LNCaP clone FGC (cell line): ENCODE data around the gene FBXL3.
A peak's percentile ranks its signal among the peaks of the same experiment; 100 is the strongest.
"Not testable (repeated sequence)": the region's sequence is repeated elsewhere in the genome, so short reads cannot be mapped to it uniquely, and the experiment has no call there.

Experiments
- DNase-seq: peaks from one replicate; pipeline ENCODE4 v3.0.0-alpha.2; 2011; ENCODE audit warnings: low read depth
- H3K4me3 ChIP-seq: 2 replicates; pipeline ENCODE4 v1.5.1; 2011; ENCODE audit warnings: mild to moderate bottlenecking, low read depth, low read length, control low read depth
- CTCF ChIP-seq: IDR thresholded peaks from 2 replicates; pipeline ENCODE4 v1.5.1; 2012; ENCODE audit warnings: mild to moderate bottlenecking; ENCODE audit not compliant: control insufficient read depth, insufficient read depth; ENCODE audit errors: extremely low read depth

Gene FBXL3

GRCh38 chr13:77016888-77017623 is 9.9 kb downstream of the FBXL3 start:
- TF ChIP-seq CTCF = 0 out of 2 replicates have a peak, but pooled peaks have one; percentile 2
- no peak for DNase-seq

GRCh38 chr13:77016251-77016812 is 10.6 kb downstream of the FBXL3 start:
- no peak overlapping the region for H3K4me3 ChIP-seq
- no peak for DNase-seq
- TF ChIP-seq CTCF = no peak

More at GRCh38 chr13:77016888-77017623, 9.9 kb downstream of the FBXL3 start:
- no peak overlapping the region for H3K4me3 ChIP-seq

GRCh38 chr13:77014906-77015685 is 11.9 kb downstream of the FBXL3 start:
- no peak for TF ChIP-seq CTCF
- H3K4me3 ChIP-seq = no peak overlapping the region
- DNase-seq = no peak

GRCh38 chr13:77013853-77014542 is 13.0 kb downstream of the FBXL3 start:
- H3K4me3 ChIP-seq = no peak overlapping the region
- TF ChIP-seq CTCF = no peak
- no peak for DNase-seq

GRCh38 chr13:77009719-77010118 is 17.2 kb downstream of the FBXL3 start:
- not testable (repeated sequence) for H3K4me3 ChIP-seq

GRCh38 chr13:77009011-77009410 is 17.9 kb downstream of the FBXL3 start:
- TF ChIP-seq CTCF = no peak
- DNase-seq = no peak
- no peak overlapping the region for H3K4me3 ChIP-seq

More at GRCh38 chr13:77009719-77010118, 17.2 kb downstream of the FBXL3 start:
- DNase-seq = not testable (repeated sequence)

- not testable (repeated sequence) for DNase-seq
Observed at GRCh38 chr13:77008337-77008736, 18.6 kb downstream of the FBXL3 start.

More at GRCh38 chr13:77008337-77008736, 18.6 kb downstream of the FBXL3 start:
- not testable (repeated sequence) for H3K4me3 ChIP-seq
